ENCODE measurements around the gene CTU2.
A peak's percentile ranks its signal among the peaks of the same experiment; 100 is the strongest.

The CTU2 gene

GRCh38 chr16:88681084-88681680 lies 25.1 kb upstream of the CTU2 start:
- CTCF ChIA-PET: interaction anchor here (0.9 to 1.8 kb wide), 6 partner anchors 10 to 56 kb away, joined by 3 to 5 read pairs (median 4); partner anchors contain the start of gene MVD

GRCh38 chr16:88681709-88682451 lies 24.4 kb upstream of the CTU2 start:
- POLR2A ChIA-PET: interaction anchor here (0.5 kb wide), 2 partner anchors 48 to 522 kb away, joined by 4 to 6 read pairs; no protein-coding TSS in a partner anchor
- no peak for TF ChIP-seq CTCF (IDR thresholded peaks at IDR 0.05; ENCODE audit: control extremely low read depth, extremely low read depth, low read depth, missing control alignments)
- peak; percentile 91 for DNase-seq (ENCODE audit: extremely low spot score)
- CTCF ChIA-PET: interaction anchor here (0.9 to 1.8 kb wide), 5 partner anchors 8 to 56 kb away, joined by 3 to 5 read pairs (median 5); partner anchors contain the start of gene MVD

More at GRCh38 chr16:88681084-88681680, 25.1 kb upstream of the CTU2 start:
- POLR2A ChIA-PET: interaction anchor here (0.5 kb wide), 2 partner anchors 48 to 523 kb away, joined by 4 to 6 read pairs; no protein-coding TSS in a partner anchor
- peak; percentile 73 for DNase-seq (ENCODE audit: extremely low spot score)
- TF ChIP-seq CTCF (IDR thresholded peaks at IDR 0.05; ENCODE audit: control extremely low read depth, extremely low read depth, low read depth, missing control alignments): peak; percentile 60

- POLR2A ChIA-PET: no interaction called here
- no peak for TF ChIP-seq CTCF (IDR thresholded peaks at IDR 0.05; ENCODE audit: control extremely low read depth, extremely low read depth, low read depth, missing control alignments)
- DNase-seq (ENCODE audit: extremely low spot score): no peak
- CTCF ChIA-PET: interaction anchor here (0.9 to 1.8 kb wide), 6 partner anchors 15 to 51 kb away, joined by 3 to 4 read pairs (median 4); no protein-coding TSS in a partner anchor
Observed at GRCh38 chr16:88684569-88685155, 21.6 kb upstream of the CTU2 start.

GRCh38 chr16:88685156-88686061 lies 20.9 kb upstream of the CTU2 start:
- DNase-seq (ENCODE audit: extremely low spot score): peak; percentile 53
- ChIA-PET POLR2A (no interaction called here), CTCF (interaction anchor here (0.9 to 1.8 kb wide), 7 partner anchors 16 to 52 kb away, joined by 3 to 4 read pairs (median 3); no protein-coding TSS in a partner anchor)
- TF ChIP-seq CTCF (IDR thresholded peaks at IDR 0.05; ENCODE audit: control extremely low read depth, extremely low read depth, low read depth, missing control alignments): peak; percentile 35

- POLR2A ChIA-PET: no interaction called here
- no peak for TF ChIP-seq CTCF (IDR thresholded peaks at IDR 0.05; ENCODE audit: control extremely low read depth, extremely low read depth, low read depth, missing control alignments)
- CTCF ChIA-PET: interaction anchor here (0.9 to 1.8 kb wide), 2 partner anchors 19 to 51 kb away, joined by 3 to 4 read pairs; no protein-coding TSS in a partner anchor
- DNase-seq (ENCODE audit: extremely low spot score): peak; percentile 53
Observed at GRCh38 chr16:88686062-88686438, 20.3 kb upstream of the CTU2 start.

Data from GM10248 (cell line).